DMS53 (cell line): ENCODE measurements around the gene LRRC9.
"Not testable (repeated sequence)": the region's sequence is repeated elsewhere in the genome, so short reads cannot be mapped to it uniquely, and the experiment has no call there.

ENCODE experiments used
- DNase-seq: peaks from one replicate; lab custom pipeline; 2025; lab: John Stamatoyannopoulos, UW

The LRRC9 gene

GRCh38 chr14:60064491-60065072, 144.6 kb downstream of the LRRC9 start:
- peak; percentile 36 for DNase-seq

- no peak for DNase-seq
These were observed 147.9 kb downstream of the LRRC9 start for GRCh38 chr14:60067882-60068281.

DNA sequence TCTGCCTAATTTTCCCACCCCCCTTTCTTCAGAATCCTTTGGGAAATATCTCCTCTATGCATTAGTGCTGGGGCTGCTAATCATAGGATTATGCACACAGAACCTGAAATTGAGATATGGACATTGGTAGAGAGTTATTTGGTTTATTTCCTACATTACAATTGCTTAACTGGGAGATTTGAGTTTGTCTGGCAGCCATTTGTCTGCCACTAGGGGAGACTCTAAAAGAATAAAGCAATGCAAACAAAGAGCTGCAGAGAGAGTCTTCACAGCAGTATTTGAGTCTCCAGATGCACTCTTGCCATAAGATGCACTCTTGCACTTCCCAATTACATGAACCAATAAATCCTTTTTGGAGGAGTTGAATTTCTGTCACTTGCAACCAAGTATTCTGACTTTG, 159.8 kb downstream of the LRRC9 start:
- DNase-seq, result peak; percentile 1

GRCh38 chr14:60085085-60085484, 165.1 kb downstream of the LRRC9 start:
- DNase-seq, result no peak

DNA sequence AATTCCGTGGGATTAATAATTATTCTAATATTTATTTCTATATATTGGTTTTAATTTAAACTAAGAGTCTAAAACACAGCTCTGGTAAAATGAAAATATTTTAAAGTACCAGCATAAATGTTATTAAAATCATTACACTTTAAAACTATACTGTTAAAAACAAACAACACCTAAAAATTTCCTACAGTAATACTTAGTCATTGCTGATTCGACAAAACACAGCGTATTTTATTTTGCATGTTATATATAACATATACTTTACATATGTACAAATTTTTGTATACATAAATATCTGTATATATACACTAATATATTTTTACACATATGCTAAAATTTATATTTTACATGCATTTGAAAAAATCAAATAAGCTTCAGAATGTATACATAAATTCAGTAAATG, 165.7 kb downstream of the LRRC9 start:
- no peak for DNase-seq

GRCh38 chr14:60087668-60088067, 167.7 kb downstream of the LRRC9 start:
- DNase-seq, result no peak

DNA sequence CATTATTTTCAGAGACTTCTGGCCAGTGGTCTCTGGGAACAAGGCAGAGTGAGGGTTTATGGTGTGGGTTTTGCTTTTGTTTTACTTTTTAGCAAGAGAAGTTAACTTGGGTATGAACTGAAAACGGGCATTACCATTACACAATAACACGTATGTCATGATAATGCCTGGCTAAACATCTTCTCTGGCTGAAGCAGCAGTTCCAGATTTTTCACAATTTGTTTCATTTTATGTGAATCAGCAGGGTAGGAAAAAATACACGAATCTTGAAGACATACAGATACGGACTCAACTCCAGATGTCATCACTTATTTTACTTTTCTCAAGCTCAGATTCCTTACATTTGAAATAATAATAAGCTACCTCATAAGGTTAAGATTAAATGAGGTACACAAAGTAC, 169.3 kb downstream of the LRRC9 start:
- no peak for DNase-seq

- DNase-seq, result peak; percentile 50
These were observed 171.0 kb downstream of the LRRC9 start for GRCh38 chr14:60090864-60091519.

DNA sequence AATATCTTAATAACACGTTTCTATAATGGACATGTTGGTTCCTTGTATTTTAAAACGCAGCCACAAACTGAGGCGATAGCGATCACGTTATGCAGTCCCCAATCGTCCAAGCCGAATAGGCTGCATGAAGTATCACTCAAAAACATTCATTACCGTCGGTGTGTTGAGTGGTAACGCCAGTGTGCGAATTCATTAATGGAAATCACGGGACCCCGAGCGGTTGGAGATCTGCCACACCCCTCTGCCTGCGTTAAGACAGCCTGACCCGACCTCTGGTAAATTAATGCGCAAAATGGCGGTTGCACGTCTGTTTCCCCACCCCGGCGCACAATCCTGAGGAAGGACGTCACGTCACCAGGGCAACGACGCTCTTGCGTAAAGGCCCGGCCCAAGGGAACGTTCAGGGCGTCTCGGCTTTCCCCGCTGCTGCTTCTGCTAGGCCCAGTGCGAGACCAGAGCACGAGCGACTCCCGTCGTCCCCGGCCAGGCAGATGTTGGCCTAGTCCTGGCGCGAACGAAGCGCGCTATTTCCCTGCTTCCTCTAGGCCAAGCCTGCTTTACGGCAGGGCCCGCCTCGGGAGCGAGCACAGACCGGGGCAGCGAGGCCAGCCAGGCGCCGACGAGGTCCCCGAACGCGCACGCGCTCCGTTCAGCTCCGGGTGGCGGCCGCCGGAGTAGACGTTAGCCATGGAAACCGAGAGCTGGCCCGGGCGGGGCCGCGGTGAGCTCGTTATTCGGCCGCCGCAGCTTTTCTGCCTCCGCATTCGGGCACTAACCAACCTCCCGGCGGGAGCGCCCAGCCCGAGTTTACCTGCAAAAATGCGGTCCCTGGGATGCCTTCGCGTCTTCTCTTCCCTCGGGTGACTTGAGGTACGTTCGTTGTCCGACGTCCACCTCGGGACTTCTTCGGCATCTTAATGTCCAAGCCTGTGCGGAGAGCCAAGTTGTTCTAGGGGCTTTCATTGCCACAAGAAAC, 171.9 kb downstream of the LRRC9 start, which contains the start of gene PCNX4:
PCNX4 (plus strand) TSS at position 374 of the 976 bp plus-strand sequence. CDS start 15,716 bp downstream, outside the sequence.
- peak; percentile 98 for DNase-seq

GRCh38 chr14:60092526-60092920, 172.6 kb downstream of the LRRC9 start:
- peak; percentile 43 for DNase-seq

- no peak for DNase-seq
These were observed 173.1 kb downstream of the LRRC9 start for GRCh38 chr14:60093080-60093479.

GRCh38 chr14:60093606-60094005, 173.7 kb downstream of the LRRC9 start:
- no peak for DNase-seq

DNA sequence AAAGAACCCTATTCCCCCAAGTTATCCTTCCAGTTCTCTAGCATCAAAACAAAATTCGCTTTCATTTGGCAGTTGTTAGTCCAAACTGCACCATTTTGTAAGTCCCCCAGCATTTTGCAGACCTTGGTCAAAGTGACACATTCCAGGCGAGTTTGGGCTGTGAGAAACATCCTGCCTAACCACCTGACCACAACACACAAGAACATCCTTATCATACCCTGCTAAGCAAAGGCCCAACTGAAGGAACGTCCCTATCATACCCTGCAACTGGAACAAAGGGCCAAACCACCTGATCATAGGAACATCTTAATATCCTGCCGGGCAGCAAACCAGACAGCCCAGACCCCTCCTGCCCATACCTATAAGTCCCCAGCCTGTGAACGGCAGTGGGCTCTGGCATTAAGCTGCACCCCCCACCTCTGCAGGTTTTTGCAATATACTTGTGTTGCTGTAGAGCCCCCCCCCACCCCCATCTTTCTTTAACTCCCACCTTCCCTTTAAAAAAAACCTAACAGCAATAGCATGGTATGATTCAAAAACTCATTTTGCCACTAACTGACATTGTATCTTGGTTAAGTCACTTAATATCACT, 174.5 kb downstream of the LRRC9 start:
- DNase-seq, result no peak

DNA sequence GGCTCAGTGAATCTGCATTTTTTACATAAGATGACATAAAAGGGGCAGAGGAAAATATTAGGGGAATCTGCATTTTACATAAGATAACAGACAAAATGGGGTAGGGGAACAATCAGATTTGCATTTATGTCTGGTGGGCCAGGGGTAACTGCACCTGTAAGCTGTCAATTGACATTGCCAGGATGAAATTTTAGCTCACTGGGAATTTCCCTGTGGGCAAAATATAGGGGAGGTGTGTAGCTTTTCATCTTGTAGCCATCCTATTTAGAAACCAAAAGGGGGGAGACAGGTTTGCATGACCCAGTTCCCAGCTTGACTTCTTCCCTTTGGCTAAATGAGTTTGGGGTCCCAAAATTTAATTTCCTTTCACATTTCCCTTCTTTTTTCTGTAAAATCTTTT, 175.3 kb downstream of the LRRC9 start:
- no peak for DNase-seq

DNA sequence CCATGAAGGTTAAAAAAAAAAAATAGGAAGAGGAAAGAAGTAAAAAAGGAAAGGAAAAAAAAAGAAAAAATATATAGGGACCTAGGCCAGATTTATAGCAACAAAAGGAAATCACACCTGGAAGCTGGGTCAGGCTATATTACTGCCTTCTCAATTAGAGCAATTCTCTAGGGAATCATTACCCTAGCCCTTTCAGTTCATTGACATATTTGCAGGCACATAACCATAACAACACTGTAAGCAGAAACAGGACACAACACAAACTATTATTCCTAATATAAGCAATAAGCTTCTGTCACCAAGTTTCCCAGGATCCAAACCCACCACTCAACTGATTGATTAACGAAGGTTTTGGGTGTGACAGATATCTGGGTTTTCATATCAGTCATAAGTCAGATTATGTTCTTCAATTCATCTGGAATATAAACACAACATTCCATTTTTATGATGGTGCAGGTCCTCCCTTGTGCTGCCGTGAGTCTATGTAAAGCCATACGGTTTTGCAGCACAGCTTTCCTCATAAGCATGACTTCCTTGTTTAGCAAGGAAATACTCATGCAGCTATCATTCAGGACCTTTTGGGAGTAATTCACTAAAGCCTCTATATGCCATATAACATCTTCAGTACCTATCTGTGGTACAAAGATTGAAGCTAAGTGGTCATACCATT, 176.0 kb downstream of the LRRC9 start:
- no peak for DNase-seq

DNA sequence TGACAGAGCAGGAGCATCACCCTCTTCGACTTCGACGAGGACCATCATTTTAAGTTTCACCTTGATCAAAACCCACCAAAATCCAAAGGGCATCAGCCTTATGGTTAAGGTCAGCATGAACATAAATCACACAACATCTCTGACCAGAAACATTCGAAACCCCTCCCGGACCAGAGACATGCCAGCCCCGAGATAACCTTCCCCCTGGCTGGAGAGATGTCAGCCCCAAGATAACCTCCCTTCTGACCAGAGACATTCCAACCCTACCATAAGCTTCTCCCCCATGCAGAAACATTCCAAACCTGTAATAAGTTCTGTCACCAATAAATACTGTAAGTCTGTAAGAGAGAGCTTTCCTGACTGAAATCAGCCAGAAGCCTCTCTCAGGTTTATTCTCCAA, 178.0 kb downstream of the LRRC9 start:
- DNase-seq, result no peak

GRCh38 chr14:60099855-60100254, 179.9 kb downstream of the LRRC9 start:
- DNase-seq, result not testable (repeated sequence)

GRCh38 chr14:60101786-60102185, 181.8 kb downstream of the LRRC9 start:
- no peak for DNase-seq

GRCh38 chr14:60102389-60102788, 182.4 kb downstream of the LRRC9 start:
- no peak for DNase-seq

DNA sequence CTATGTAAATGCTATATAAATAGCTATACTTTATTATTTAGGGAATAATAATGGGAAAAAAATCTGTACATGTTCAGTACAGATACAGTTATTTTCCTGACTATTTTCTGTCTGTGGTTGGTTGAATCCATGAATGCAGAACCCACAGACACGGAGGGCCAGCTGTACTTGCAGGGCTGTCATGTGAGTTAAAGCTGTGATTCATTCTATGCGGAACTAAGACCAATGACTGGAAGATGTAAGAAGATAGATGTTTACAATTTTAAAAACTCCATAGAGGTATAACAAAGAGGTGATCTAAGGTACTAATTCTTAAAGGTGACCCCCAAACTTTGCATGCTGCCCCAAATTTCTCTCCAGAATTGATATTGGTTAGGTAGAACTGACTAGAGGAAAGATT, 186.4 kb downstream of the LRRC9 start:
- DNase-seq, result no peak

DNA sequence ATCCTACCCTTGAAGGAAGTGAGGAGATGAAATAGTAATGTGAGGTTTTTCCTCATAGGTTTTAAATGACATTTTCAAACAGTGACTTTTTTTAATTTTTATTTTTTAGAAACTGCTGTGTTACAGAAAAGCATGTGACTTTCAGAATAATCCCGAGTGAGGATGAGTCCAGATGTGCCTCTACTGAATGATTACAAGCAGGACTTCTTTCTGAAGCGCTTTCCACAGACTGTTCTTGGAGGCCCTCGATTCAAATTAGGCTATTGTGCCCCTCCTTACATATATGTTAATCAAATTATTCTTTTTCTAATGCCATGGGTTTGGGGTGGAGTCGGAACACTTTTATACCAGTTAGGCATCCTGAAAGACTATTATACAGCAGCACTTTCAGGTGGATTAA, 187.5 kb downstream of the LRRC9 start:
- DNase-seq, result no peak

DNA sequence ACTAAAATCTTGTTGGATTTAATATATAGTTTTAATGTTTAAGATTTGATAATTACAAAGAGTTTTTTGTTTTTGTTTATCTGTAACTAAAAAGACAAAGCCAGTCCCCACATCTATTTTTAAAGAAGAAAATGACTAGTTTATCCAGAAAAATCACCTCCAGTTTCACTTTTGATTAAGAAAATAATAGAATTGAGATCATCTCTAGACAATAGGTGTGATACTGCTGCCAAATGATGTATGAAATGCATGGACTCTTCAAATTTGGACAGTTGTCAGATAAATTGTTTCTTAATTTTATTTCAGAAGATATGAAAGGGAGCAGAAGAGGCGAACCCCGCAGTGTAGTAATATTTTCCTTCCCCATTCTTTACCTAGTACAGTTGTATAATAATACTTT, 191.8 kb downstream of the LRRC9 start:
- no peak for DNase-seq
